Uterus (tissue), 2 donors: Measurements from ENCODE around the gene NLRP6.
"Not testable (repeated sequence)": the region's sequence is repeated elsewhere in the genome, so short reads cannot be mapped to it uniquely, and the experiment has no call there.

Source experiments
- POLR2A ChIP-seq, 2 donors: fragments of 450-650 bp; IDR thresholded peaks; one replicate each; pipeline ENCODE4 v1.6.1; 2016; ENCODE audit warnings: antibody characterized with exemption in 2 of 2, mild to moderate bottlenecking in 1 of 2, moderate library complexity in 1 of 2
- TF ChIP-seq, protein P1 (sequence below), 4 experiments: fragments of 200-600 bp in 2 of 4; fragments of 450-650 bp in 2 of 4; sonication (generic) in 2 of 4; IDR thresholded peaks; one replicate each; pipeline ENCODE4 v1.5.1; 2016 to 2019; ENCODE audit warnings: antibody characterized with exemption in 4 of 4, mild to moderate bottlenecking in 2 of 4, moderate library complexity in 1 of 4

DNA sequence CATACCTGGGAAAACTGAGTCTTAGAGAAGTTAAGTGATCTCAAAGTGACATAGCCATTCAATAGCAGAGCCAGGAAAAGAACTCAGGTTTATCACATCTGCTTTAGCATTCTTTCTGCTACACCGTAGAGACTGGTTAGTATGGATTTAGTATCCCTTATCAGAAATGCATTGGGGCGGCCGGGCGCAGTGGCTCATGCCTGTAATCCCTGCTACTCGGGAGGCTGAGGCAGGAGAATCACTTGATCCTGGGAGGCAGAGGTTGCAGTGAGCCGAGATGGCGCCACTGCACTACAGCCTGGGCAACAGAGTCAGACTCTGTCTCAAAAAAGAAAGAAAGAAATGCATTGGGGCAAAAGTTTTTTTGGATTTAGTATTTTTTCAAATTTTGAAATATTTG is 39.9 kb upstream of the NLRP6 start:
- TF ChIP-seq, protein P1, sequence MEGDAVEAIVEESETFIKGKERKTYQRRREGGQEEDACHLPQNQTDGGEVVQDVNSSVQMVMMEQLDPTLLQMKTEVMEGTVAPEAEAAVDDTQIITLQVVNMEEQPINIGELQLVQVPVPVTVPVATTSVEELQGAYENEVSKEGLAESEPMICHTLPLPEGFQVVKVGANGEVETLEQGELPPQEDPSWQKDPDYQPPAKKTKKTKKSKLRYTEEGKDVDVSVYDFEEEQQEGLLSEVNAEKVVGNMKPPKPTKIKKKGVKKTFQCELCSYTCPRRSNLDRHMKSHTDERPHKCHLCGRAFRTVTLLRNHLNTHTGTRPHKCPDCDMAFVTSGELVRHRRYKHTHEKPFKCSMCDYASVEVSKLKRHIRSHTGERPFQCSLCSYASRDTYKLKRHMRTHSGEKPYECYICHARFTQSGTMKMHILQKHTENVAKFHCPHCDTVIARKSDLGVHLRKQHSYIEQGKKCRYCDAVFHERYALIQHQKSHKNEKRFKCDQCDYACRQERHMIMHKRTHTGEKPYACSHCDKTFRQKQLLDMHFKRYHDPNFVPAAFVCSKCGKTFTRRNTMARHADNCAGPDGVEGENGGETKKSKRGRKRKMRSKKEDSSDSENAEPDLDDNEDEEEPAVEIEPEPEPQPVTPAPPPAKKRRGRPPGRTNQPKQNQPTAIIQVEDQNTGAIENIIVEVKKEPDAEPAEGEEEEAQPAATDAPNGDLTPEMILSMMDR (IDR thresholded peaks at IDR 0.05), result not testable (repeated sequence)
- TF ChIP-seq POLR2A (IDR thresholded peaks at IDR 0.05), result not testable (repeated sequence)
